ENCODE data around the gene TSEN34.
"Not testable (repeated sequence)": the region's sequence is repeated elsewhere in the genome, so short reads cannot be mapped to it uniquely, and the experiment has no call there.

TSEN34 gene

DNA sequence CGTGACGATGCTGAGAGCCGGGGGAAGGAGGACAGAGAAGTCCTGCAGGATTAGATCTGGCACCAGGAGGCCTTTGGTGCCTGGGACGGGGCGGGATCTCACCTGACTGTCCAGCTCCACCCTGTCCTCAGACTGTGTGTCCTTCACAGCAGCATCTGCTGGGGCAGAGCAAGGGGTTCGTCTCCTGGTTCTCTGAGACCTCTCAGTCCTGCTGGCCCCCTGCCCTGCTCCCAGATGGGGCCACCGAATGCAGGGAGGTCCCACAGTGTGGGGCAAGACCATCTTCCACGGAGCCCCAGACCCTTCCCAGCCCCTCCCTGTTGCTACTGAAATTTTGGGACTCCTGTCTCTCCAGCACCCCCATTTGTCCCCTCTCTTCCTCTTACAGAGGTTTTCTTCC, 27.2 kb downstream of the TSEN34 start:
- H3K27ac ChIP-seq (ENCODE audit: low read depth, low read length): no peak overlapping the region
- H3K4me3 ChIP-seq (ENCODE audit: low read depth in 1 of 2, low read length in 2 of 2): no peak overlapping the region
- peaks cover 0 to 5% of the 10 kb centered on the region in 2 donors for H3K27me3 ChIP-seq (ENCODE audit: control insufficient read depth in 1 of 2, insufficient read depth in 2 of 2, low read length in 2 of 2)
- H3K9ac ChIP-seq (ENCODE audit: low read depth in 1 of 2, low read length in 2 of 2): no peak overlapping the region
- no peaks in the 10 kb centered on the region for H3K9me3 ChIP-seq (ENCODE audit: control insufficient read depth in 1 of 2, low read length in 2 of 2)
- no peaks in the 10 kb centered on the region for H3K4me1 ChIP-seq (ENCODE audit: control insufficient read depth in 1 of 2, insufficient read depth in 2 of 2, low read length in 2 of 2)
- no peaks in the 10 kb centered on the region for H3K36me3 ChIP-seq (ENCODE audit: control insufficient read depth in 1 of 2, insufficient read depth in 2 of 2, low read length in 2 of 2)

DNA sequence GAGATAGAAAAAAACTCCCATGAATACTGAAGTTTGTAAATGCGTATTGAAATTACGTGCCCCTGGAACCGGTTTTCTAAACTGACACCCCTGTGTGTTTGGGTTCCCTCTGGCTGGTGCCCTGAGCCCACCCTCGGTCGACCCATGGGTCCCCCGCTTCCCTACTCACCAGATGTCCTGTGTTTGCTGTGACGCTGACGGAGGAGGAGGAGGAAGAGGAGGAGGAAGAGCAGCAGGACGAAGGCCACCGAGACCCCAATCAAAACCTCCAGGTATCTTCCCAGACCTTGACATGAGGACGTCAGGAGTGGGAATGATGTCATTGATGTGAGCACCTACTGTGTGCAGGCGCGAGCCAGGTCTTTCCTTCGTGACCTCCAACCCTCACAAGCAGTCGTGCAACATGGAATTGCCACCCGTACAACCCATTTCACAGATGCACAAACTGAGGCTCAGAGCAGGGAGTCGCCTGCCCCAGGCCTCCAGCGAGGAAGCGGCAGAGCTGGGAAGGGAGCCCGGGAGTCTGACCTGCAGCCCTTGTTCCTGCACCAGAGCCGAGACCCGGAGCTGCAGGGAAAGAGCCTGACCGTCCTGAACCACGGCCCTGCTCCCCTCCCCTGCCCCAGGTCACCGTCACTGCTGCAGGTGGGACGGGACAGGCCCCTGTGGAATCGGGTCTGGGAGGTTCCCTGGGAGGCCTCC, 28.0 kb downstream of the TSEN34 start:
- Histone ChIP-seq H3K36me3 (ENCODE audit: control insufficient read depth in 1 of 2, insufficient read depth in 2 of 2, low read length in 2 of 2) (no peaks in the 10 kb centered on the region), H3K9me3 (ENCODE audit: control insufficient read depth in 1 of 2, low read length in 2 of 2) (no peaks in the 10 kb centered on the region), H3K27me3 (ENCODE audit: control insufficient read depth in 1 of 2, insufficient read depth in 2 of 2, low read length in 2 of 2) (peaks cover 0 to 5% of the 10 kb centered on the region in 2 donors), H3K9ac (ENCODE audit: low read depth in 1 of 2, low read length in 2 of 2) (no peak overlapping the region), H3K4me1 (ENCODE audit: control insufficient read depth in 1 of 2, insufficient read depth in 2 of 2, low read length in 2 of 2) (no peaks in the 10 kb centered on the region), H3K4me3 (ENCODE audit: low read depth in 1 of 2, low read length in 2 of 2) (no peak overlapping the region), H3K27ac (ENCODE audit: low read depth, low read length) (no peak overlapping the region)

DNA sequence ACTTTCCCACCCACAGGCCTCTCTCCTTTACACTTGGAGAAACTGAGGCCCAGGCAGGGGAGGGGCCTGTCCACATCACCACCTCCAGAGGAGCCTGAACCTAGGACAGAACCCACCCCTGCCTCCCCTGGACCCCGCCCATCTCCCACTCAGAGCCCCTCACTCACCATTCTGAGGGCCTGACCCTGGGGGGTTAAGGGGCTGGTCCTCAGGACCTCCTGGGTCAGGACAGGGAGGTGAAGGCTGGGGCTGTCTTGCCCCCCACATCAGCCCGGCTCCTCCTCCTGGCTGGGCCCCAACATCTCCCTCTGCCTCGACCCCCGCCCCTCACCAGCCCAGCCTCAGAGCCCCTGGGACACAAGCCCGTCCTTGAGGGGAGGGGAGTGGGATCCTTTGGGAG, 28.6 kb downstream of the TSEN34 start:
- not testable (repeated sequence) for H3K27me3 ChIP-seq (ENCODE audit: control insufficient read depth in 1 of 2, insufficient read depth in 2 of 2, low read length in 2 of 2); H3K36me3 ChIP-seq (ENCODE audit: control insufficient read depth in 1 of 2, insufficient read depth in 2 of 2, low read length in 2 of 2); H3K4me1 ChIP-seq (ENCODE audit: control insufficient read depth in 1 of 2, insufficient read depth in 2 of 2, low read length in 2 of 2); H3K27ac ChIP-seq (ENCODE audit: low read depth, low read length); H3K9me3 ChIP-seq (ENCODE audit: control insufficient read depth in 1 of 2, low read length in 2 of 2); H3K9ac ChIP-seq (ENCODE audit: low read depth in 1 of 2, low read length in 2 of 2); H3K4me3 ChIP-seq (ENCODE audit: low read depth in 1 of 2, low read length in 2 of 2)

- not testable (repeated sequence) for H3K9me3 ChIP-seq (ENCODE audit: control insufficient read depth in 1 of 2, low read length in 2 of 2); H3K9ac ChIP-seq (ENCODE audit: low read depth in 1 of 2, low read length in 2 of 2); H3K4me1 ChIP-seq (ENCODE audit: control insufficient read depth in 1 of 2, insufficient read depth in 2 of 2, low read length in 2 of 2); H3K27ac ChIP-seq (ENCODE audit: low read depth, low read length); H3K36me3 ChIP-seq (ENCODE audit: control insufficient read depth in 1 of 2, insufficient read depth in 2 of 2, low read length in 2 of 2); H3K27me3 ChIP-seq (ENCODE audit: control insufficient read depth in 1 of 2, insufficient read depth in 2 of 2, low read length in 2 of 2); H3K4me3 ChIP-seq (ENCODE audit: low read depth in 1 of 2, low read length in 2 of 2)
Measured at GRCh38 chr19:54221947-54222346, 30.8 kb downstream of the TSEN34 start.

DNA sequence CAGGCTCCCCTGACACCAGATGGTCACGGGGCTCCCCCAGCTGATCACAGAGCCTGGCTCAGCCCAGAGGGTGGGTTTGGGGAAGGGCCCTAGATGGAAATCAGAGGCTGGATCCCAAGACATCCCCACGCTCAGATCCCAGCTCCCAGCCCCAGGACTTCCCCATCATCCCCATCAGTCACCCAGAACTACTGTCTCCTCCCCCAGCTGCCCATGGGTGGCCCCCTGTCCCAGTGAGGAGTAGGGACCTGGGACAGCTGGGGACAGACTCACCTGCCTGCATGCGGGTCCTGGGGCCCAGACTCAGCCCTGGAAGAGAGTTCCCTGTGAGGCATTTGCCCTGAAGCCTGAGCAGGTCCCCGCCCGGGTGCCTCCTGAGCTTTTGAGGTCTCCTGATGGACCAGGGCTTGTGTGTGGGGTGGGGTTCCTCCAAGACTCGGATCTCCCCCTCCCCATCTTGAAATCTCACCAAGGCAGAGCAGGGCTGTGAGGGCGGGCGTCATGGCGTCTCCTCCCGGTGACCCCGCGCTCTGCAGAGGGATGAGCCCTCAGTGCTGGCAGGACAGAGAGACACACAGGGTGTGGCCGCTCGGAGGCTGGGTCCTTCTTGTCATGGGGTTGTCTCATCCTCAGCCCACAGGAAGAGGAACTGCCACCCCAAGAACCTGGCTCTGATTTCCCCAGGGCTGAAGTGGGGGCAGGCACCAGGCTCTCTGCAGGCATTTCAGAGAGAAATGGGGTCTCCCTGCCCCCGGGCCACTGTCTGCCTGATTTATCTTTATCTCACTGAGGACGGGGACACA, 31.6 kb downstream of the TSEN34 start, which contains the start of gene LILRB3:
LILRB3 (minus strand) TSS at position 534 of the 803 bp plus-strand sequence; CDS start at position 503, 31 bp downstream.
- not testable (repeated sequence) for H3K27ac ChIP-seq (ENCODE audit: low read depth, low read length); H3K4me3 ChIP-seq (ENCODE audit: low read depth in 1 of 2, low read length in 2 of 2); H3K9ac ChIP-seq (ENCODE audit: low read depth in 1 of 2, low read length in 2 of 2); H3K27me3 ChIP-seq (ENCODE audit: control insufficient read depth in 1 of 2, insufficient read depth in 2 of 2, low read length in 2 of 2); H3K4me1 ChIP-seq (ENCODE audit: control insufficient read depth in 1 of 2, insufficient read depth in 2 of 2, low read length in 2 of 2); H3K9me3 ChIP-seq (ENCODE audit: control insufficient read depth in 1 of 2, low read length in 2 of 2); H3K36me3 ChIP-seq (ENCODE audit: control insufficient read depth in 1 of 2, insufficient read depth in 2 of 2, low read length in 2 of 2)

GRCh38 chr19:54223277-54223936, 32.3 kb downstream of the TSEN34 start:
- H3K9me3 ChIP-seq (ENCODE audit: control insufficient read depth in 1 of 2, low read length in 2 of 2); H3K4me1 ChIP-seq (ENCODE audit: control insufficient read depth in 1 of 2, insufficient read depth in 2 of 2, low read length in 2 of 2); H3K27ac ChIP-seq (ENCODE audit: low read depth, low read length); H3K9ac ChIP-seq (ENCODE audit: low read depth in 1 of 2, low read length in 2 of 2); H3K4me3 ChIP-seq (ENCODE audit: low read depth in 1 of 2, low read length in 2 of 2); H3K27me3 ChIP-seq (ENCODE audit: control insufficient read depth in 1 of 2, insufficient read depth in 2 of 2, low read length in 2 of 2); H3K36me3 ChIP-seq (ENCODE audit: control insufficient read depth in 1 of 2, insufficient read depth in 2 of 2, low read length in 2 of 2): not testable (repeated sequence)

DNA sequence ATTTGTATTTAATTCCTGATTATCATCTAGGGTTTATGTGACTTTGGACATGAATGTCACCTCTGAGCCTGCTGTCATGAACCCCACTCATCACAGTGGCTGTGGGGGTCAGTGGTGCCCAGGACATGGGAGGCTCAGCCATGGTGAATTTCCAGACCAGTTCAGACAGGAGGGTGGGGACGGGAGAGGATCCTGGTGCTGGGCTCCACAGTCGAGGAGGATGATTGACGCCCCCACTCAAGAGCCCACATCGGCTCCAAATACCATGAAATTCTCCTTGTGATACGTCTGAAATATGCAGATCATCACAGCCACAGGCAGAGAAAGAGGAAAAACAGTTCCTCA, 32.8 kb downstream of the TSEN34 start:
- H3K4me1 ChIP-seq (ENCODE audit: control insufficient read depth in 1 of 2, insufficient read depth in 2 of 2, low read length in 2 of 2); H3K27me3 ChIP-seq (ENCODE audit: control insufficient read depth in 1 of 2, insufficient read depth in 2 of 2, low read length in 2 of 2); H3K27ac ChIP-seq (ENCODE audit: low read depth, low read length); H3K36me3 ChIP-seq (ENCODE audit: control insufficient read depth in 1 of 2, insufficient read depth in 2 of 2, low read length in 2 of 2); H3K9me3 ChIP-seq (ENCODE audit: control insufficient read depth in 1 of 2, low read length in 2 of 2); H3K9ac ChIP-seq (ENCODE audit: low read depth in 1 of 2, low read length in 2 of 2); H3K4me3 ChIP-seq (ENCODE audit: low read depth in 1 of 2, low read length in 2 of 2): not testable (repeated sequence)

DNA sequence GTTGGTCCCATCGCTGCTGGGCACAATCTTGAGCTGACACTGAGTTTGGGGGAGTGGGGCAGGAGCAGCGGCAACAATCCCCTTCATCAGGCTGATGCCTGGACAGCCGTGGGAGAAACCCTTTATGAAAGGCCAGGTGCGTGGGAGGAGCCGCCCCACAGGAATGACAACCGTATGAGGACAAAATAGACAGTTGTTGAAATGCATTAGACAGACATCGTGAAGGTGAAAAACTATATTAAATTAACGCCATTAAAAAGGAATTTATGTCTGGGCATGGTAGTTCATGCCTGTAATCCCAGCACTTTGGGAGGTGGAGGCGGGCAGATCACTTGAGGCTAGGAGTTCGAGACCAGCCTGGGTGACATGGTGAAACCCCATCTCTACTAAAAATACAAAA, 33.5 kb downstream of the TSEN34 start:
- H3K27me3 ChIP-seq (ENCODE audit: control insufficient read depth in 1 of 2, insufficient read depth in 2 of 2, low read length in 2 of 2); H3K4me3 ChIP-seq (ENCODE audit: low read depth in 1 of 2, low read length in 2 of 2); H3K4me1 ChIP-seq (ENCODE audit: control insufficient read depth in 1 of 2, insufficient read depth in 2 of 2, low read length in 2 of 2); H3K9me3 ChIP-seq (ENCODE audit: control insufficient read depth in 1 of 2, low read length in 2 of 2); H3K9ac ChIP-seq (ENCODE audit: low read depth in 1 of 2, low read length in 2 of 2); H3K36me3 ChIP-seq (ENCODE audit: control insufficient read depth in 1 of 2, insufficient read depth in 2 of 2, low read length in 2 of 2); H3K27ac ChIP-seq (ENCODE audit: low read depth, low read length): not testable (repeated sequence)

GRCh38 chr19:54229146-54229545, 38.0 kb downstream of the TSEN34 start:
- no peak overlapping the region for H3K4me3 ChIP-seq (ENCODE audit: low read depth in 1 of 2, low read length in 2 of 2)
- H3K36me3 ChIP-seq (ENCODE audit: control insufficient read depth in 1 of 2, insufficient read depth in 2 of 2, low read length in 2 of 2): no peaks in the 10 kb centered on the region
- H3K27me3 ChIP-seq (ENCODE audit: control insufficient read depth in 1 of 2, insufficient read depth in 2 of 2, low read length in 2 of 2): peaks cover 5% of the 10 kb centered on the region in 2 donors
- H3K4me1 ChIP-seq (ENCODE audit: control insufficient read depth in 1 of 2, insufficient read depth in 2 of 2, low read length in 2 of 2): peaks cover 0 to 3% of the 10 kb centered on the region in 2 donors
- no peak overlapping the region for H3K9ac ChIP-seq (ENCODE audit: low read depth in 1 of 2, low read length in 2 of 2)
- H3K9me3 ChIP-seq (ENCODE audit: control insufficient read depth in 1 of 2, low read length in 2 of 2): no peaks in the 10 kb centered on the region
- H3K27ac ChIP-seq (ENCODE audit: low read depth, low read length): no peak overlapping the region

GRCh38 chr19:54230031-54230430, 38.9 kb downstream of the TSEN34 start:
- H3K27me3 ChIP-seq (ENCODE audit: control insufficient read depth in 1 of 2, insufficient read depth in 2 of 2, low read length in 2 of 2): peaks cover 5% of the 10 kb centered on the region in 2 donors
- H3K9ac ChIP-seq (ENCODE audit: low read depth in 1 of 2, low read length in 2 of 2): no peak overlapping the region
- no peaks in the 10 kb centered on the region for H3K36me3 ChIP-seq (ENCODE audit: control insufficient read depth in 1 of 2, insufficient read depth in 2 of 2, low read length in 2 of 2)
- H3K4me3 ChIP-seq (ENCODE audit: low read depth in 1 of 2, low read length in 2 of 2): no peak overlapping the region
- no peak overlapping the region for H3K27ac ChIP-seq (ENCODE audit: low read depth, low read length)
- H3K4me1 ChIP-seq (ENCODE audit: control insufficient read depth in 1 of 2, insufficient read depth in 2 of 2, low read length in 2 of 2): peaks cover 0 to 3% of the 10 kb centered on the region in 2 donors
- H3K9me3 ChIP-seq (ENCODE audit: control insufficient read depth in 1 of 2, low read length in 2 of 2): no peaks in the 10 kb centered on the region
